C4-2B (cell line): ENCODE results near the gene SLC29A3.

ENCODE experiments used
- ZFX ChIP-seq: fragments of 450-650 bp; IDR thresholded peaks from 2 replicates; pipeline ENCODE4 v1.6.1; 2017
- TF ChIP-seq, protein P1 (sequence below): fragments of 450-650 bp; conservative IDR thresholded peaks from 2 replicates; pipeline ENCODE4 v1.5.1; 2017; ENCODE audit warnings: mild to moderate bottlenecking

DNA sequence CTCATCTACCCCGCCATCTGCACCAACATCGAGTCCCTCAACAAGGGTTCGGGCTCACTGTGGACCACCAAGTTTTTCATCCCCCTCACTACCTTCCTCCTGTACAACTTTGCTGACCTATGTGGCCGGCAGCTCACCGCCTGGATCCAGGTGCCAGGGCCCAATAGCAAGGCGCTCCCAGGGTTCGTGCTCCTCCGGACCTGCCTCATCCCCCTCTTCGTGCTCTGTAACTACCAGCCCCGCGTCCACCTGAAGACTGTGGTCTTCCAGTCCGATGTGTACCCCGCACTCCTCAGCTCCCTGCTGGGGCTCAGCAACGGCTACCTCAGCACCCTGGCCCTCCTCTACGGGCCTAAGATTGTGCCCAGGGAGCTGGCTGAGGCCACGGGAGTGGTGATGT, 43.1 kb downstream of the SLC29A3 start:
- TF ChIP-seq, protein P1, sequence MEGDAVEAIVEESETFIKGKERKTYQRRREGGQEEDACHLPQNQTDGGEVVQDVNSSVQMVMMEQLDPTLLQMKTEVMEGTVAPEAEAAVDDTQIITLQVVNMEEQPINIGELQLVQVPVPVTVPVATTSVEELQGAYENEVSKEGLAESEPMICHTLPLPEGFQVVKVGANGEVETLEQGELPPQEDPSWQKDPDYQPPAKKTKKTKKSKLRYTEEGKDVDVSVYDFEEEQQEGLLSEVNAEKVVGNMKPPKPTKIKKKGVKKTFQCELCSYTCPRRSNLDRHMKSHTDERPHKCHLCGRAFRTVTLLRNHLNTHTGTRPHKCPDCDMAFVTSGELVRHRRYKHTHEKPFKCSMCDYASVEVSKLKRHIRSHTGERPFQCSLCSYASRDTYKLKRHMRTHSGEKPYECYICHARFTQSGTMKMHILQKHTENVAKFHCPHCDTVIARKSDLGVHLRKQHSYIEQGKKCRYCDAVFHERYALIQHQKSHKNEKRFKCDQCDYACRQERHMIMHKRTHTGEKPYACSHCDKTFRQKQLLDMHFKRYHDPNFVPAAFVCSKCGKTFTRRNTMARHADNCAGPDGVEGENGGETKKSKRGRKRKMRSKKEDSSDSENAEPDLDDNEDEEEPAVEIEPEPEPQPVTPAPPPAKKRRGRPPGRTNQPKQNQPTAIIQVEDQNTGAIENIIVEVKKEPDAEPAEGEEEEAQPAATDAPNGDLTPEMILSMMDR = no peak
- no peak for TF ChIP-seq ZFX
